Bone marrow (tissue), 2 donors: Measurements from ENCODE around the gene HDAC4.
A peak's percentile ranks its signal among the peaks of the same experiment; 100 is the strongest.

Experiments used
- DNase-seq, 2 donors: peaks; one replicate each; lab custom pipeline; 2025; lab: John Stamatoyannopoulos, UW

The HDAC4 gene

GRCh38 chr2:239265681-239266433 lies 135.0 kb downstream of the HDAC4 start:
- DNase-seq = no peak

GRCh38 chr2:239264838-239265651 lies 135.8 kb downstream of the HDAC4 start:
- peak in 1 of 2 donors; percentile 61 for DNase-seq

GRCh38 chr2:239264492-239264837 lies 136.4 kb downstream of the HDAC4 start:
- DNase-seq = no peak

- no peak for DNase-seq
These were observed 136.9 kb downstream of the HDAC4 start for GRCh38 chr2:239263669-239264491.

- DNase-seq = no peak
These were observed 137.6 kb downstream of the HDAC4 start for GRCh38 chr2:239263231-239263630.

GRCh38 chr2:239262484-239263230 lies 138.2 kb downstream of the HDAC4 start:
- no peak for DNase-seq

GRCh38 chr2:239261796-239262483 lies 138.9 kb downstream of the HDAC4 start:
- DNase-seq = no peak

GRCh38 chr2:239261356-239261755 lies 139.5 kb downstream of the HDAC4 start:
- no peak for DNase-seq

- DNase-seq = no peak
These were observed 140.1 kb downstream of the HDAC4 start for GRCh38 chr2:239260546-239261327.

- peak in 1 of 2 donors; percentile 60 for DNase-seq
These were observed 141.1 kb downstream of the HDAC4 start for GRCh38 chr2:239259603-239260298.

- DNase-seq = no peak
These were observed 141.6 kb downstream of the HDAC4 start for GRCh38 chr2:239259173-239259572.

- no peak for DNase-seq
These were observed 142.6 kb downstream of the HDAC4 start for GRCh38 chr2:239258248-239258647.

GRCh38 chr2:239257511-239257937 lies 143.3 kb downstream of the HDAC4 start:
- DNase-seq = peak in 1 of 2 donors; percentile 70

- no peak for DNase-seq
These were observed 144.5 kb downstream of the HDAC4 start for GRCh38 chr2:239256350-239256743.

GRCh38 chr2:239255628-239256349 lies 145.0 kb downstream of the HDAC4 start:
- no peak for DNase-seq

GRCh38 chr2:239255218-239255617 lies 145.6 kb downstream of the HDAC4 start:
- no peak for DNase-seq

- DNase-seq = no peak
These were observed 147.0 kb downstream of the HDAC4 start for GRCh38 chr2:239253701-239254436.

GRCh38 chr2:239253264-239253663 lies 147.6 kb downstream of the HDAC4 start:
- peak in 1 of 2 donors; percentile 57 for DNase-seq
